OCI-LY1 (cell line): ENCODE data around the gene ZBTB46.

ENCODE experiments used
- H2AFZ ChIP-seq: fragments of 200-600 bp; sonication (generic), shearing (Covaris generic); 2 replicates; pipeline ENCODE4 v1.6.0; 2014; ENCODE audit warnings: antibody characterized with exemption, mild to moderate bottlenecking, low read length
- H3F3A ChIP-seq: fragments of 200-600 bp; sonication (generic), shearing (Covaris generic); 2 replicates; pipeline ENCODE4 v1.6.0; 2014; ENCODE audit warnings: mild to moderate bottlenecking, antibody characterized with exemption, low read length, moderate library complexity; ENCODE audit not compliant: insufficient read depth
- H3K27ac ChIP-seq: fragments of 200-600 bp; sonication (generic); 2 replicates; pipeline ENCODE4 v1.5.1; 2014; ENCODE audit warnings: low read length, mixed run types, mild to moderate bottlenecking, low read depth; ENCODE audit not compliant: poor library complexity, severe bottlenecking
- H3K27me3 ChIP-seq: fragments of 200-600 bp; sonication (generic); 2 replicates; pipeline ENCODE4 v1.6.0; 2014; ENCODE audit warnings: antibody characterized with exemption, mild to moderate bottlenecking, low read length, moderate library complexity; ENCODE audit not compliant: insufficient read depth
- H3K36me3 ChIP-seq: fragments of 200-600 bp; sonication (generic); 2 replicates; pipeline ENCODE4 v1.6.1; 2014; ENCODE audit warnings: mild to moderate bottlenecking, antibody characterized with exemption, low read length, moderate library complexity, mixed read lengths; ENCODE audit not compliant: insufficient read depth
- H3K4me1 ChIP-seq: fragments of 200-600 bp; sonication (generic); 2 replicates; pipeline ENCODE4 v1.5.1; 2014; ENCODE audit warnings: mild to moderate bottlenecking, low read length, moderate library complexity; ENCODE audit not compliant: insufficient read depth, severe bottlenecking
- H3K4me2 ChIP-seq: fragments of 200-600 bp; sonication (generic), shearing (Covaris generic); 2 replicates; pipeline ENCODE4 v1.6.1; 2014; ENCODE audit warnings: low read length
- H3K4me3 ChIP-seq: fragments of 200-600 bp; sonication (generic); 2 replicates; pipeline ENCODE4 v1.5.1; 2014; ENCODE audit warnings: low read length, low read depth, mild to moderate bottlenecking, mixed read lengths; ENCODE audit not compliant: poor library complexity, severe bottlenecking
- H3K79me2 ChIP-seq: fragments of 200-600 bp; shearing (Covaris generic); 2 replicates; pipeline ENCODE4 v1.6.1; 2016; ENCODE audit warnings: mixed run types, low read length, mixed read lengths; ENCODE audit not compliant: insufficient read depth
- H3K9ac ChIP-seq: fragments of 200-600 bp; sonication (generic), shearing (Covaris generic); 2 replicates; pipeline ENCODE4 v1.6.1; 2014; ENCODE audit warnings: mild to moderate bottlenecking, low read length, mixed read lengths
- H3K9me2 ChIP-seq: fragments of 200-600 bp; sonication (generic), shearing (Covaris generic); 2 replicates; pipeline ENCODE4 v1.6.1; 2014; ENCODE audit warnings: low read depth, mild to moderate bottlenecking, low read length, mixed read lengths
- H3K9me3 ChIP-seq: fragments of 200-600 bp; shearing (Covaris generic); 2 replicates; pipeline ENCODE4 v1.6.1; 2014; ENCODE audit warnings: low read length, mixed read lengths
- H4K20me1 ChIP-seq: fragments of 200-600 bp; sonication (generic), shearing (Covaris generic); 2 replicates; pipeline ENCODE4 v1.6.0; 2016; ENCODE audit warnings: mild to moderate bottlenecking, low read length; ENCODE audit not compliant: insufficient read depth
- EZH2 ChIP-seq: fragments of 200-600 bp; sonication (generic), shearing (Covaris generic); IDR thresholded peaks from 2 replicates; pipeline ENCODE4 v1.8.0; 2017; ENCODE audit warnings: borderline replicate concordance, mixed run types, mild to moderate bottlenecking, antibody characterized with exemption, low read length, moderate library complexity, mixed read lengths
- TF ChIP-seq, protein P1 (sequence below): fragments of 200-600 bp; sonication (generic), shearing (Covaris generic); IDR thresholded peaks from 2 replicates; pipeline ENCODE4 v1.5.1; 2017; ENCODE audit warnings: mild to moderate bottlenecking, antibody characterized with exemption, low read length, moderate library complexity, mixed read lengths

Gene ZBTB46

DNA sequence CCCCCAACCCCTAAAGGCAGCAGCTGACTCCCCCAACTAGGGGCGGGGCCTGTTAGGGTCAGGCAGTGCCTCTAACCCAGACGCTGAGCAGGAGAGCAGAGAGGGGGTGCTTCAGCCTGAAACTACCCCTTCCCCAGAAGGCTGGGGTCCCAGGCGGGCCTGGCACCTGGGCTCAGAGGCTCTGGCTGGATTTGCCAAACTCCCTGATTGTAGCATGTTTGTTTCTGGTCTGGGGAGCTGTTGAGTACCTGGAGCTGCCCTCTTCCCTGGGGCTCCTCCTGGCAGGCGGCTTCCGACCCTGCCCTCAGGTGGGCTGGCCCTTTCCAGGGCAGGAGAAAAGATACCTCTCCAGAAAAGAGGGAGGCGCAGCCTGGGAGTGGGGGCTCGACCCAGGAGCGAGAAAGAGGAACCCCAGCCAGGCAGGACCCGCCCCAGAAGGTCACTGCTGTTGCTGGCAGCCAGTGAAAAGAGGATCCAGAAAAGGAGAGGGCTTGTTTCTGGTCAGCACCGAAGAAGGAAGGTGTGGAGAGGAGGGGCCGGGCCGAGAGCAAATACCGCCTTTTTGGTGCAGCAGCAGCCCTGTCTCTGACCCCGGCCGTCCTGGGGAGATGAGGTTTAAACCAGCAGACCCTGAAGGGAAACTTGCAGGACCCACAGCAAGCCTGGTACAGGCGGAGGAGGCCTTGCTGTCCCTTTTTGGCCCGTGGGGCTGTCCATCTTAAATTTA lies 29.4 kb upstream of the ZBTB46 start:
- Histone ChIP-seq H3K27ac (no peak overlapping the region), H3K9ac (no peak overlapping the region), H3K36me3 (peaks cover 18% of the 10 kb centered on the region)

DNA sequence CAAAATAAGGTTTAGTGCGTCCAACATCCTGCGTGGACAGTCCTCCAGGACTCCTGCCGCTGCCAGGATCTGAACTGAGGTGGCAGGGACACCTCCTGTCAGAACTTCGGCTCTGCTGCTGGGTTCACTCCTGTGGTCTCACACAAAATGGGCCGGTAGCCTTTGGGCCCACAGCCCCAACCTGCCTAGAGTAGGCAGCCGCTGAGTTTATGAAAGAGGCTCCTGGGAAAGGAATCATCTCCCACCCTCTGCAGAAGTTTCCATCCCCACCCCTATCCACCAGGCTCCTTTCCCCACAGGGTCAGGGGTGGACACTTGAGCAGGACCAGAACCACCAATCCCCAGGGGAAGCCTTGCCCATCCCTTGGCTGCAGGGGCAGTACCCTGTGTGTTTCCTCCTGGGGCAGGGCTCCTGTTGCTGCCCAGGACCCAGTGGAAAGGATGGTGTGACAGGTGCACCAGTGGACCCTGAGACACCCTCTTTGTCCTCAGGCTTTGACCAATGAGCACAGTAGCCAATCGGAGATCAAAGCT lies 28.2 kb upstream of the ZBTB46 start:
- Histone ChIP-seq H2AFZ (no peak overlapping the region), H3F3A (no peaks in the 10 kb centered on the region), H3K9me3 (no peaks in the 10 kb centered on the region), H4K20me1 (no peaks in the 10 kb centered on the region), H3K36me3 (peaks cover 18% of the 10 kb centered on the region), H3K4me3 (no peak overlapping the region), H3K79me2 (no peaks in the 10 kb centered on the region), H3K4me1 (peaks cover 10% of the 10 kb centered on the region), H3K27me3 (no peaks in the 10 kb centered on the region; the same call in 1 of the 2 replicates), H3K9ac (no peak overlapping the region), H3K9me2 (no peaks in the 10 kb centered on the region), H3K27ac (no peak overlapping the region), H3K4me2 (no peak overlapping the region)
- no peak for TF ChIP-seq EZH2
- TF ChIP-seq, protein P1, sequence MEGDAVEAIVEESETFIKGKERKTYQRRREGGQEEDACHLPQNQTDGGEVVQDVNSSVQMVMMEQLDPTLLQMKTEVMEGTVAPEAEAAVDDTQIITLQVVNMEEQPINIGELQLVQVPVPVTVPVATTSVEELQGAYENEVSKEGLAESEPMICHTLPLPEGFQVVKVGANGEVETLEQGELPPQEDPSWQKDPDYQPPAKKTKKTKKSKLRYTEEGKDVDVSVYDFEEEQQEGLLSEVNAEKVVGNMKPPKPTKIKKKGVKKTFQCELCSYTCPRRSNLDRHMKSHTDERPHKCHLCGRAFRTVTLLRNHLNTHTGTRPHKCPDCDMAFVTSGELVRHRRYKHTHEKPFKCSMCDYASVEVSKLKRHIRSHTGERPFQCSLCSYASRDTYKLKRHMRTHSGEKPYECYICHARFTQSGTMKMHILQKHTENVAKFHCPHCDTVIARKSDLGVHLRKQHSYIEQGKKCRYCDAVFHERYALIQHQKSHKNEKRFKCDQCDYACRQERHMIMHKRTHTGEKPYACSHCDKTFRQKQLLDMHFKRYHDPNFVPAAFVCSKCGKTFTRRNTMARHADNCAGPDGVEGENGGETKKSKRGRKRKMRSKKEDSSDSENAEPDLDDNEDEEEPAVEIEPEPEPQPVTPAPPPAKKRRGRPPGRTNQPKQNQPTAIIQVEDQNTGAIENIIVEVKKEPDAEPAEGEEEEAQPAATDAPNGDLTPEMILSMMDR = no peak

More for the DNA sequence above, 29.4 kb upstream of the ZBTB46 start:
- no peaks in the 10 kb centered on the region for H3K9me2 ChIP-seq
- TF ChIP-seq EZH2 = no peak
- TF ChIP-seq, protein P1 = no peak
- no peaks in the 10 kb centered on the region for H3K9me3 ChIP-seq
- H3K4me2 ChIP-seq = no peak overlapping the region
- H3F3A ChIP-seq = no peaks in the 10 kb centered on the region
- H3K4me1 ChIP-seq = peaks cover 10% of the 10 kb centered on the region
- peaks cover under 1% of the 10 kb centered on the region; the same call in 1 of the 2 replicates for H3K79me2 ChIP-seq
- H3K27me3 ChIP-seq = no peaks in the 10 kb centered on the region
- no peak overlapping the region for H2AFZ ChIP-seq
- no peaks in the 10 kb centered on the region for H4K20me1 ChIP-seq
- no peak overlapping the region for H3K4me3 ChIP-seq

DNA sequence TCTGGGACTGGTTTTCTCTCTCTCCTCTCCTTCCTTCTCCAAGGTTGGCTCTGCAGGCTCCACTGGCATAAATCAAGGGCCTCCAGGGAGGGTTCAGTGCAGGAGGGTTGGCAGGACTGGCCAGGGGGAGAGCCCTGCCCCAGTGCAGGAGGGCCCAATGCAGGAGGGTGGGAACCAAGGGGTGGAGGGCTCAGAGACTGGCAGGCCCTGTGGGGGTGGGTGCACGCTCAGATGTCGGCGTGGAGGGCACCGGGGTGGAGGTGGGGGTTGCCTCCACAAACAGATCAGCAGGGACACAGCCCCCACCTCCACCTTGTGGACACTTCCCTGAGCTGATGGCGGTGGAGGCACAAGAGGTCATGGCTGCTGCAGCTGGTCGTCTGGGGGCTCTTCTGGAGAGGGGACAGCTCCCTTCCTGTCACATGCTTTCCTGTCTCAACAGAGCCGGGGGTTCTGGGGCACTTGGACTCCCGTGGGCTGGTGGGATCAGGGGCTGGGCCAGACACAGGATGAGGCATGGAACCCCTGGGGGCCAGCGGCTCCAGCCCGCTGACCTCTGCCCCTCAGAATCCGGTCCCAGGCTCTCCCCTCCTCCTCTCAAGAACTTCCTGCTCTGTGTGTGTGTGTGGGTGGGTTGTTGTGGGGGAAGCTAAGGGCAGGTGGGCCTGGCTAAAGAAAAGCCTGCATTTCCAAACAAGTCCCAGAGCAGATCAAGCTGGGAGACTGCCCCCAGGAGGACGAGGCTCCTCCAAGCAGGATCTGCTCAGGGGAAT lies 27.5 kb upstream of the ZBTB46 start:
- no peak overlapping the region for H3K27ac ChIP-seq
- no peak overlapping the region for H3K9ac ChIP-seq
- H3K4me2 ChIP-seq = no peak overlapping the region

More for the DNA sequence above, 27.5 kb upstream of the ZBTB46 start:
- Histone ChIP-seq H3K79me2 (no peaks in the 10 kb centered on the region), H3K27me3 (peaks cover under 1% of the 10 kb centered on the region; the same call in 1 of the 2 replicates), H3K4me1 (peaks cover 5% of the 10 kb centered on the region), H3F3A (no peaks in the 10 kb centered on the region), H3K9me2 (no peaks in the 10 kb centered on the region), H3K36me3 (peaks cover 17% of the 10 kb centered on the region), H3K4me3 (no peak overlapping the region), H2AFZ (no peak overlapping the region), H4K20me1 (no peaks in the 10 kb centered on the region), H3K9me3 (no peaks in the 10 kb centered on the region)
- TF ChIP-seq EZH2 = no peak
- TF ChIP-seq, protein P1 = no peak
